GM21447 (cell line): ENCODE data around the gene SENP7.
"Not testable (repeated sequence)": the region's sequence is repeated elsewhere in the genome, so short reads cannot be mapped to it uniquely, and the experiment has no call there.

Source experiments
- ATAC-seq: cut with Tn5 transposase; IDR thresholded peaks from one replicate; pipeline ENCODE4 v1.9.1; 2021; ENCODE audit not compliant: unreplicated experiment

The SENP7 gene, protein sequence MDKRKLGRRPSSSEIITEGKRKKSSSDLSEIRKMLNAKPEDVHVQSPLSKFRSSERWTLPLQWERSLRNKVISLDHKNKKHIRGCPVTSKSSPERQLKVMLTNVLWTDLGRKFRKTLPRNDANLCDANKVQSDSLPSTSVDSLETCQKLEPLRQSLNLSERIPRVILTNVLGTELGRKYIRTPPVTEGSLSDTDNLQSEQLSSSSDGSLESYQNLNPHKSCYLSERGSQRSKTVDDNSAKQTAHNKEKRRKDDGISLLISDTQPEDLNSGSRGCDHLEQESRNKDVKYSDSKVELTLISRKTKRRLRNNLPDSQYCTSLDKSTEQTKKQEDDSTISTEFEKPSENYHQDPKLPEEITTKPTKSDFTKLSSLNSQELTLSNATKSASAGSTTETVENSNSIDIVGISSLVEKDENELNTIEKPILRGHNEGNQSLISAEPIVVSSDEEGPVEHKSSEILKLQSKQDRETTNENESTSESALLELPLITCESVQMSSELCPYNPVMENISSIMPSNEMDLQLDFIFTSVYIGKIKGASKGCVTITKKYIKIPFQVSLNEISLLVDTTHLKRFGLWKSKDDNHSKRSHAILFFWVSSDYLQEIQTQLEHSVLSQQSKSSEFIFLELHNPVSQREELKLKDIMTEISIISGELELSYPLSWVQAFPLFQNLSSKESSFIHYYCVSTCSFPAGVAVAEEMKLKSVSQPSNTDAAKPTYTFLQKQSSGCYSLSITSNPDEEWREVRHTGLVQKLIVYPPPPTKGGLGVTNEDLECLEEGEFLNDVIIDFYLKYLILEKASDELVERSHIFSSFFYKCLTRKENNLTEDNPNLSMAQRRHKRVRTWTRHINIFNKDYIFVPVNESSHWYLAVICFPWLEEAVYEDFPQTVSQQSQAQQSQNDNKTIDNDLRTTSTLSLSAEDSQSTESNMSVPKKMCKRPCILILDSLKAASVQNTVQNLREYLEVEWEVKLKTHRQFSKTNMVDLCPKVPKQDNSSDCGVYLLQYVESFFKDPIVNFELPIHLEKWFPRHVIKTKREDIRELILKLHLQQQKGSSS

GRCh38 chr3:101512646-101513418 lies at the start of gene SENP7:
TSS of gene SENP7 (minus strand) at chr3:101513212. CDS start at chr3:101513130, 82 bp downstream.
- ATAC-seq, result peak; percentile 71

- peak; percentile 100 for ATAC-seq
Observed at GRCh38 chr3:101561630-101562328, 48.8 kb upstream of the SENP7 start, which contains the start of gene TRMT10C. TSS of gene TRMT10C (plus strand) at chr3:101561868. CDS start at chr3:101564782, 2,914 bp downstream.

- ATAC-seq, result no peak
Observed at GRCh38 chr3:101556064-101556463, 43.1 kb upstream of the SENP7 start.

GRCh38 chr3:101553381-101553780 lies 40.4 kb upstream of the SENP7 start:
- not testable (repeated sequence) for ATAC-seq

- ATAC-seq, result not testable (repeated sequence)
Observed at GRCh38 chr3:101551359-101552081, 38.5 kb upstream of the SENP7 start.

GRCh38 chr3:101549473-101549872 lies 36.5 kb upstream of the SENP7 start:
- ATAC-seq, result no peak

- no peak for ATAC-seq
Observed at GRCh38 chr3:101548527-101549105, 35.6 kb upstream of the SENP7 start.

- no peak for ATAC-seq
Observed at GRCh38 chr3:101544161-101544850, 31.3 kb upstream of the SENP7 start.

DNA sequence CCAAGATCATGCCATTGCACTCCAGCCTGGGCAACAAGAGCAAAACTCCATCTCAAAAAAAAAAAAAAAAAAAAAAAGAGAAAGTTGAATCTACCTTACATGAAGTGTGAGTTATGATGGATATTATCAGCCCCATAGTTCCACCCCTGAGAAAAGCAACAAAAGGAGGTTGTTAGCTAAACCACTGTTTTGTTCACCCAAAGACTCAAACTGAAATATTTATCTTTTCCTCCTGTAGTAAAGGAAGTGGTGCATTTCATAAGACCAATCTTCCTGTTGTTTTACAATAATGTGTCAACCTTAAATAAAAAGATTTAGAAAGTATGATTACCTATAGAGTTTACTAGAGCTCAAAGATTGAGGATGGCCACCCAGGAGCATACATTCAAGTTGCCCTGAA lies 29.9 kb upstream of the SENP7 start:
- ATAC-seq, result no peak

DNA sequence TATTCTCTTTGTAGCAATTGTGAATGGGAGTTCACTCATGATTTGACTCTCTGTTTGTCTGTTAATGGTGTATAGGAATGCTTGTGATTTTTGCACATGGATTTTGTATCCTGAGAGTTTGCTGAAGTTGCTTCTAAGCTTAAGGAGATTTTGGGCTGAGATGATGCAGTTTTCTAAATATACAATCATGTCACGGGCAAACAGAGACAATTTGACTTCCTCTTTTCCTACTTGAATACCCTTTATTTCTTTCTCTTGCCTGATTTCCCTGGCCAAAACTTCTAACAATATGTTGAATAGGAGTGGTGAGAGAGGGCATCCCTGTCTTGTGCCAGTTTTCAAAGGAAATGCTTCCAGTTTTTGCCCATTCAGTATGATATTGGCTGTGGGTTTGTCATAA lies 23.9 kb upstream of the SENP7 start:
- not testable (repeated sequence) for ATAC-seq

- no peak for ATAC-seq
Observed at GRCh38 chr3:101536266-101536665, 23.3 kb upstream of the SENP7 start.

- no peak for ATAC-seq
Observed at GRCh38 chr3:101535221-101535620, 22.2 kb upstream of the SENP7 start.

DNA sequence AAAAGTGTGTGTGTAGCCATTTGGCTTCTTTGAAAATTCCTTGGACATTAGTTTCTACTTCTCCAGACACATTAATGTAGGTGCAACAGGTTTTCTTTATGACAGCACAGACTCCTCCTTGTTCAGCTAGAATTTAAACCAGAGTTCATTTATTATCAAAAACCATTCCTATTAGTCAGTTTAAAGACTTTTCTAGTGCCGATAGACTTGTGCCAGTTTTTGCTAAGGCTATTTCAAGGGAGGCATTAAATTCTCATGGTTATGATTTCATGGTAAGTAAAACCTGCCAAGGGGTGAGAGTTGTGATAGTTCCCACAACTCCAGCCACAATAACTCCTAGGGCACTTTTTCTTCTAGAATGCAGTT lies 20.6 kb upstream of the SENP7 start:
- ATAC-seq, result no peak

DNA sequence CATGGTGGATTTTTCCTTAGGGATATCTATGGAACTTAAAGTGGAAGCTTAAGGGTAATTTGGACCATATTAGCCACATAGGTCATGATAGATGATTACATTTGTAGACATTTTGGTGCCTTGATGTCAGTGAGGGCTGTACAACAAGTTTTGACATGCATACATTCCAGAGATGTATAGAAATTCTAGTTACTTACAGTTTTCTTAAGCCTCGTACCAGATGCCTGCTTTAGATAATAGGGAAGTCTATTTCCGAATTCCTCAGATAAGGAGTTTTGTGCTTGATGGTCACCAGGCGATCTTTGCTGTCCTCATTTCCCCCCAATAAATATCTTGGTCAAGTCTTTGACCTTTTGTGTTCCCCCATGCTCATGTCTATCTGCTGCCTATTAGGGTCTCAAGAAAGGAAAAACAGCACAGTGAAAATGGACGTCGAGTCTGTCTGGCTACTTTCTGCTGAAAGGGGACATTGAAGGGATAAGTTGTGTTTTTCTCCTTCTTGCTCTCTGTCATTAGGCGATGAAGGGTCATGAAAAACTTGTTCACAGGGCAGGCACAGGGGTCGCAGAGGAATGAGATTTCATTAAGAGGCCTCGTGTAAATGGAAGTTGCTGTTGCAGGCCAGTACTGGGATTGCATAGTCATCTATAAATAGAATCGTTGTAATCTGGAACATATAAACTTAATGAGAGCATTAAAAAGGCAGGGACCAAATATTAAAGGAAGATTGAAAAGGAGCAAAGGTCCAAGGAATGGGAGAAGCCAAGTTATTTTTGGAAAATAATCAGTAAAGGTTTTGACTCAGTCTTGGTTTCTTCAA lies 20.0 kb upstream of the SENP7 start:
- ATAC-seq, result no peak

DNA sequence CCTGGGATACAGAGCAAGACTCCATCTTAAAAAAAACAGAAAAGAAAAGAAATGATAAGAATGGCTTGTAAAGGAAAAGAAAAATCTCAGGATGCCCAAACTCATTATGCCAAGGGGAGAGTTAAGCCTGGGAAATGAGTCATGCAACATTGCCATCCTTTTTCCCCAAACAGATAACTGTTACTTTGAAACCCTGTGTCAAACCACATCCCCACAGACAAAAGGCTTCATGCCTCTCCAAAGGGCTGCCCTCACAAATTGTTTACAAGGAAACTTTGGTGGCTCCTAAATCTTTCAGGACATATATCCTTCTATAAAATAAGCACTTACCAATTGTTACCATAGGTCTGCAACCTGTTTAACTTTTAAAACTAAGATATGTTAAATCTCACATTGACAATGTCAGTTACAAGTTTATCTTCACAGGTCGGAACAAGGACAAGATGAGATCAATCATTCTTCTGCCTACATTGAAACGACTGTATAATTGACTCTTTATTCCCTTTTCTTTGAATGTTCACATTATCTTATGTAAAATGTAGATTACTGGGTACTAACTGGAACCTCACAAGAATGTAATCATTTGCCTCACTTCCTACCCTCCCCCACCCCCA lies 18.6 kb upstream of the SENP7 start:
- ATAC-seq, result no peak

DNA sequence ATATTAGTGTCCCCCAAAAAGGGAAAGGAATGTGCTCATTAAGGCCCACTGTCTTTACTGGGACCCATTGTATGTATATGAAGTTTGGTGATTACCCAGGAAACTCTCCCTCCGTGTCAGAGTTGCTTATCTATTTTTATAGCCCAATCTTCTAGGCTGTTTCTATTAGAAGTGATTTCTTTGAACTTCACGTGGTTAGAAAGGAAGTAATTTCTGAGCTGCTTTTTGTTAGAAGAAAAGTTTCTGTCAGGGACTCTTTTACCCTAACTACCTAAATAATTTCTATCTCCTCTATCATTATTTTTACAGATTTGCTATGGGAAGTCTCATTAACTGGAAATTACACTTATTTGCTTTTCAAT lies 17.7 kb upstream of the SENP7 start:
- ATAC-seq, result no peak
